Prostate gland (tissue), 2 donors: ENCODE data around the gene GCH1. TPM values are rescaled to one million over a fixed set of nuclear protein-coding genes. Genes with fewer than 3 reads are reported as not detected.

Source experiments
- DNase-seq: peaks from one replicate; pipeline ENCODE4 v3.0.0-alpha.2; 2019; ENCODE audit warnings: low spot score
- H3K27ac ChIP-seq, 2 donors: fragments of 200-600 bp; sonication (generic); 2 replicates each; pipeline ENCODE4 v1.5.1; 2017 to 2019
- H3K27me3 ChIP-seq: fragments of 200-600 bp; sonication (generic); replicated peaks from 2 replicates; pipeline ENCODE4 v1.5.1; 2019; ENCODE audit not compliant: insufficient read depth
- H3K36me3 ChIP-seq, 2 donors: fragments of 200-600 bp; sonication (generic); 1 replicate in 1 of 2; 2 replicates in 1 of 2; pipeline versions ENCODE4 v1.5.1 to v1.8.1; 2017 to 2019
- H3K4me1 ChIP-seq: fragments of 200-600 bp; sonication (generic); replicated peaks from 2 replicates; pipeline ENCODE4 v1.5.1; 2019
- H3K4me3 ChIP-seq, 2 donors: fragments of 200-600 bp; sonication (generic); 2 replicates each; pipeline ENCODE4 v1.5.1; 2017 to 2019
- H3K9me3 ChIP-seq: fragments of 200-600 bp; sonication (generic); 2 replicates; pipeline ENCODE4 v1.5.1; 2017
- POLR2A ChIP-seq: fragments of 450-650 bp; IDR thresholded peaks from one replicate; pipeline ENCODE4 v1.6.1; 2016; ENCODE audit warnings: antibody characterized with exemption, mild to moderate bottlenecking
- POLR2AphosphoS5 ChIP-seq: sonication (generic); formaldehyde crosslinking; IDR thresholded peaks from one replicate; pipeline ENCODE4 v1.6.1; 2017; ENCODE audit warnings: antibody characterized with exemption
- WGBS: methylation state at CpG from one replicate; pipeline ENCODE4 v1.1.5; 2018; 5-methylcytosine and 5-hydroxymethylcytosine counted together
- intact Hi-C: fragments of 100-400 bp; cut with DNase I; formaldehyde crosslinking; loops from one replicate; pipeline ENCODE4 v1.14.2; 2022
- microRNA-seq: library from miRNA; unstranded; fragments of <30 nt; microRNA quantifications from one replicate; pipeline ENCODE4, GENCODE V29; 2016
- small RNA-seq, 2 donors: library from RNA; depleted of rRNA; stranded (forward); fragments of <200 nt; gene quantifications; one replicate each; pipeline ENCODE3, GENCODE V24; 2016
- total RNA-seq, 2 donors: library from RNA; depleted of rRNA; stranded (reverse); fragments of >200 nt; gene quantifications; one replicate each; pipeline ENCODE4 v1.1.0, GENCODE V29; 2016
- TF ChIP-seq, protein P1 (sequence below), 4 experiments: fragments of 200-600 bp in 2 of 4; fragments of 450-650 bp in 2 of 4; sonication (generic) in 2 of 4; IDR thresholded peaks; 1 replicate in 3 of 4; 2 replicates in 1 of 4; pipeline ENCODE4 v1.5.1; 2016 to 2019; ENCODE audit warnings: antibody characterized with exemption in 4 of 4, mild to moderate bottlenecking in 2 of 4, moderate library complexity in 2 of 4

Gene GCH1
- total RNA-seq, 2 donors from 2014 or later, result 4.9 to 19.4 TPM

DNA sequence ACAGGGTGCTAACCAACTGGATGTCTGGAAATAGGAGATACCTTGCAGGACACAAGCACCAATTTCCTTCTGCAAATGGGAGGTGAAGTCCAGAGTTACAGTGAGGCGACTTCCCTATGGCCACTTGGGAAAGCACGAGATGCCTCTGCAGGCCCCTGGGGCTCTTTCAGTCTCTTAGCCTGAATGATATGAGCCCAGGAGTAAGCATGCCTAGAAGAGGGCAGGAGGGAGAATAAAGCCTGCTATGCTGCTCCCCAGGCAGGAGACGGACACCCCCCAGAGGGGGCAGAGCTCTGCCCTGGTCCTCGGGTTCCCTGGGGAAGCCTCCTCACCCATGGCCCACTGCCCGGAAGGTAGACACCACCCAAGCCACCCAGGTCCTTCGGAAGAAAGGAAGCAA lies 105.1 kb downstream of the GCH1 start:
- WGBS, result 65% methylated on average over 6 of the region's 6 CpGs
- DNase-seq, result no peak
- H3K27ac ChIP-seq, result no peak overlapping the region
- H3K36me3 ChIP-seq, result no peaks in the 10 kb centered on the region
- TF ChIP-seq, protein P1, sequence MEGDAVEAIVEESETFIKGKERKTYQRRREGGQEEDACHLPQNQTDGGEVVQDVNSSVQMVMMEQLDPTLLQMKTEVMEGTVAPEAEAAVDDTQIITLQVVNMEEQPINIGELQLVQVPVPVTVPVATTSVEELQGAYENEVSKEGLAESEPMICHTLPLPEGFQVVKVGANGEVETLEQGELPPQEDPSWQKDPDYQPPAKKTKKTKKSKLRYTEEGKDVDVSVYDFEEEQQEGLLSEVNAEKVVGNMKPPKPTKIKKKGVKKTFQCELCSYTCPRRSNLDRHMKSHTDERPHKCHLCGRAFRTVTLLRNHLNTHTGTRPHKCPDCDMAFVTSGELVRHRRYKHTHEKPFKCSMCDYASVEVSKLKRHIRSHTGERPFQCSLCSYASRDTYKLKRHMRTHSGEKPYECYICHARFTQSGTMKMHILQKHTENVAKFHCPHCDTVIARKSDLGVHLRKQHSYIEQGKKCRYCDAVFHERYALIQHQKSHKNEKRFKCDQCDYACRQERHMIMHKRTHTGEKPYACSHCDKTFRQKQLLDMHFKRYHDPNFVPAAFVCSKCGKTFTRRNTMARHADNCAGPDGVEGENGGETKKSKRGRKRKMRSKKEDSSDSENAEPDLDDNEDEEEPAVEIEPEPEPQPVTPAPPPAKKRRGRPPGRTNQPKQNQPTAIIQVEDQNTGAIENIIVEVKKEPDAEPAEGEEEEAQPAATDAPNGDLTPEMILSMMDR (IDR thresholded peaks at IDR 0.05), result no peak
- TF ChIP-seq POLR2AphosphoS5 (no peak), POLR2A (no peak)
- no peaks in the 10 kb centered on the region for H3K9me3 ChIP-seq
- H3K4me3 ChIP-seq, result no peak overlapping the region
- no peaks in the 10 kb centered on the region for H3K4me1 ChIP-seq
- no peaks in the 10 kb centered on the region for H3K27me3 ChIP-seq
- intact Hi-C loops, result no loop called here

- Histone ChIP-seq H3K9me3 (no peaks in the 10 kb centered on the region), H3K27me3 (no peaks in the 10 kb centered on the region), H3K4me3 (no peak overlapping the region), H3K36me3 (no peaks in the 10 kb centered on the region), H3K4me1 (no peaks in the 10 kb centered on the region), H3K27ac (no peak overlapping the region)
- TF ChIP-seq POLR2A, result no peak
- no peak for TF ChIP-seq POLR2AphosphoS5
- TF ChIP-seq, protein P1 (IDR thresholded peaks at IDR 0.05), result no peak
- intact Hi-C loops, result no loop called here
- no peak for DNase-seq
Measured at GRCh38 chr14:54796961-54797360, 105.7 kb downstream of the GCH1 start.

- no peak for DNase-seq
- TF ChIP-seq POLR2AphosphoS5 (no peak), POLR2A (no peak)
- TF ChIP-seq, protein P1 (IDR thresholded peaks at IDR 0.05), result no peak
- intact Hi-C loops, result no loop called here
- H3K36me3 ChIP-seq, result no peaks in the 10 kb centered on the region
- no peak overlapping the region for H3K4me3 ChIP-seq
- no peaks in the 10 kb centered on the region for H3K4me1 ChIP-seq
- H3K9me3 ChIP-seq, result no peaks in the 10 kb centered on the region
- no peak overlapping the region for H3K27ac ChIP-seq
- no peaks in the 10 kb centered on the region for H3K27me3 ChIP-seq
- WGBS, result 81% methylated on average over 3 of the region's 3 CpGs
Measured at GRCh38 chr14:54794796-54795195, 107.8 kb downstream of the GCH1 start.

GRCh38 chr14:54794159-54794558 lies 108.5 kb downstream of the GCH1 start:
- TF ChIP-seq, protein P1 (IDR thresholded peaks at IDR 0.05), result no peak
- no peak for TF ChIP-seq POLR2AphosphoS5
- TF ChIP-seq POLR2A, result no peak
- intact Hi-C loops, result no loop called here
- no peaks in the 10 kb centered on the region for H3K9me3 ChIP-seq
- no peak for DNase-seq
- no peak overlapping the region for H3K27ac ChIP-seq
- H3K27me3 ChIP-seq, result no peaks in the 10 kb centered on the region
- no peaks in the 10 kb centered on the region for H3K36me3 ChIP-seq
- 27% methylated on average over 1 of the region's 1 CpG for WGBS
- H3K4me1 ChIP-seq, result no peaks in the 10 kb centered on the region
- H3K4me3 ChIP-seq, result no peak overlapping the region

DNA sequence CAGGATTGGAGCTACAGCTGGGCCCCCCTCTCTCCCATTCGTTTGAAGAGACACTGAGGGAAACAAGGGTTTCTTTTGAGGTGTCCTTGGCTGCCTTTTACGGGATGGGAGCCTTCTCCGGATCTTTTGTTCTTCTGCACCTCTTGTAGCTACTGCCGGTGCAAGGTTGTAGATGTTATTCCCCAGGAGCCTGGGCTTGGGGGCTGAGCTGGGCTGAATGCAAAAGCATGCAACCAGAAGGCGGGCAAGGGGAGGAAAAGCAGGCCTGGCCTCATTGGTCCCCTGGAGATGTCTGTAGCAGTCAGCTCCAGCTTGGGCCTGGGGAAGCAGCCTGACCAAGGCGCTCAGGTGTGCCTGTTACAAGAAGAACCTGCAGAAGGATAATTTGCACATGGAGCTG lies 110.3 kb downstream of the GCH1 start:
- DNase-seq, result no peak

More for the DNA sequence above, 110.3 kb downstream of the GCH1 start:
- no peak overlapping the region for H3K27ac ChIP-seq
- no peaks in the 10 kb centered on the region for H3K36me3 ChIP-seq
- TF ChIP-seq, protein P1 (IDR thresholded peaks at IDR 0.05), result no peak
- TF ChIP-seq POLR2A (no peak), POLR2AphosphoS5 (no peak)
- intact Hi-C loops, result no loop called here
- H3K9me3 ChIP-seq, result no peaks in the 10 kb centered on the region
- H3K4me1 ChIP-seq, result no peaks in the 10 kb centered on the region
- H3K27me3 ChIP-seq, result no peaks in the 10 kb centered on the region
- WGBS, result 69% methylated on average over 6 of the region's 6 CpGs
- H3K4me3 ChIP-seq, result no peak overlapping the region

Small RNAs within 50 kb of the gene (microRNA-seq; reads per million reads assigned to microRNA genes)
- gene MIR4308, result not detected

Small RNAs within 50 kb of the gene (small RNA-seq; reads per million reads assigned to genes)
- gene MIR4308 (0 reads per million in 2 donors), gene RNU6ATAC9P (0 reads per million in 2 donors)

Other genes with a start within 250 kb of the GCH1 start
- gene WDHD1, start 124.3 kb upstream of the GCH1 start, total RNA-seq, result 1 to 10 TPM; 3.0 to 5.1 TPM
- 1 to 10 TPM; 8.2 to 9.7 TPM for gene SOCS4, start 124.4 kb upstream of the GCH1 start, total RNA-seq
- 100 to 1,000 TPM in 1 of 2 donors, 10 to 100 TPM in 1; 51.3 to 137 TPM for gene MAPK1IP1L, start 148.8 kb upstream of the GCH1 start, total RNA-seq
- gene LGALS3, start 226.4 kb upstream of the GCH1 start, total RNA-seq, result 100 to 1,000 TPM; 334 to 400 TPM